H1 (cell line): ENCODE results near the gene RCAN2. TPM values are rescaled to one million over a fixed set of nuclear protein-coding genes. Genes with fewer than 3 reads are reported as not detected.
A peak's percentile ranks its signal among the peaks of the same experiment; 100 is the strongest.

ENCODE experiments used
- CTCF ChIA-PET: fragments of 300-600 bp; sonication (Branson Sonifier 250); formaldehyde crosslinking; loops from one replicate; lab custom pipeline; 2021; ENCODE audit not compliant: partially characterized antibody; lab: Charles Lee
- POLR2A ChIA-PET: fragments of 300-600 bp; sonication (Branson Sonifier 250); formaldehyde crosslinking; loops from one replicate; lab custom pipeline; 2021; ENCODE audit warnings: inconsistent platforms; ENCODE audit not compliant: partially characterized antibody; lab: Charles Lee
- DNase-seq, 2 experiments: peaks; one replicate each; pipeline versions ENCODE4 v3.0.0 to v3.0.0-alpha.2; 2010 to 2022; ENCODE audit warnings: low spot score in 2 of 2, low read depth in 1 of 2, mixed read lengths in 1 of 2
- FAIRE-seq: peaks from 2 replicates; lab custom pipeline; 2011; peaks lifted over from hg19 to GRCh38; lab: Jason Lieb, UNC
- H2AFZ ChIP-seq: 2 replicates; pipeline ENCODE4 v1.8.1; 2012; ENCODE audit warnings: low read length, inconsistent platforms
- H2AK5ac ChIP-seq: 2 replicates; pipeline ENCODE4 v1.6.1; 2013; ENCODE audit warnings: low read depth, low read length
- H2BK120ac ChIP-seq: replicated peaks from 2 replicates; pipeline ENCODE3; 2013; ENCODE audit warnings: low read depth, low read length, inconsistent platforms
- H2BK12ac ChIP-seq: 2 replicates; pipeline ENCODE4 v1.6.1; 2013; ENCODE audit warnings: low read depth, low read length
- H2BK15ac ChIP-seq: 2 replicates; pipeline ENCODE4 v1.6.1; 2013; ENCODE audit warnings: low read length
- H2BK20ac ChIP-seq: 2 replicates; pipeline ENCODE4 v1.6.1; 2013; ENCODE audit warnings: low read length
- H2BK5ac ChIP-seq: 2 replicates; pipeline ENCODE4 v1.6.1; 2013; ENCODE audit warnings: low read depth, low read length
- H3K14ac ChIP-seq: 2 replicates; pipeline ENCODE4 v1.6.1; 2013; ENCODE audit warnings: inconsistent platforms; ENCODE audit not compliant: insufficient read length
- H3K18ac ChIP-seq: 2 replicates; pipeline ENCODE4 v1.6.1; 2013; ENCODE audit warnings: low read length; ENCODE audit errors: extremely low read depth
- H3K23ac ChIP-seq: 2 replicates; pipeline ENCODE4 v1.6.1; 2013; ENCODE audit warnings: inconsistent platforms; ENCODE audit not compliant: insufficient read length
- H3K23me2 ChIP-seq: 2 replicates; pipeline ENCODE4 v1.6.1; 2013; ENCODE audit warnings: low read depth, low read length
- H3K27ac ChIP-seq: 2 replicates; pipeline ENCODE4 v1.6.1; 2011; ENCODE audit warnings: low read depth, low read length, inconsistent platforms
- H3K27me3 ChIP-seq, 4 experiments: replicated peaks in 1 of 4; 1 replicate in 1 of 4; 2 replicates in 3 of 4; pipeline versions ENCODE4 v1.6.1 to v1.8.1; 2011 to 2013; ENCODE audit warnings: low read length in 3 of 4, mild to moderate bottlenecking in 3 of 4, inconsistent platforms in 2 of 4, mixed read lengths in 2 of 4, moderate library complexity in 1 of 4; ENCODE audit not compliant: control insufficient read depth in 3 of 4, insufficient read depth in 3 of 4; ENCODE audit errors: extremely low read depth in 1 of 4
- H3K36me3 ChIP-seq, 4 experiments: 2 replicates each; pipeline versions ENCODE4 v1.6.1 to v1.8.1; 2011 to 2013; ENCODE audit warnings: mild to moderate bottlenecking in 4 of 4, low read length in 3 of 4, moderate library complexity in 2 of 4, control low read depth in 1 of 4, inconsistent platforms in 1 of 4; ENCODE audit not compliant: insufficient read depth in 4 of 4, control insufficient read depth in 2 of 4
- H3K4ac ChIP-seq: replicated peaks from 2 replicates; pipeline ENCODE3; 2013; ENCODE audit warnings: low read length, low read depth, mixed read lengths, inconsistent platforms; ENCODE audit not compliant: insufficient read length
- H3K4me1 ChIP-seq, 4 experiments: replicated peaks in 1 of 4; 1 replicate in 1 of 4; 2 replicates in 3 of 4; pipeline versions ENCODE4 v1.6.1 to v1.8.1; 2011 to 2013; ENCODE audit warnings: low read length in 3 of 4, inconsistent platforms in 2 of 4, mixed read lengths in 1 of 4; ENCODE audit not compliant: insufficient read depth in 4 of 4, control insufficient read depth in 3 of 4
- H3K4me2 ChIP-seq, 2 experiments: 2 replicates each; pipeline versions ENCODE4 v1.6.1 to v1.8.1; 2011 to 2013; ENCODE audit warnings: low read depth in 2 of 2, low read length in 2 of 2, control low read depth in 1 of 2, inconsistent platforms in 1 of 2, mild to moderate bottlenecking in 1 of 2; ENCODE audit not compliant: insufficient read depth in 1 of 2
- H3K4me3 ChIP-seq, 4 experiments: fragments of 200-600, 300-600 bp in 1 of 4; sonication (generic), shearing (Covaris generic), sonication (Bioruptor Twin) in 1 of 4; 2 replicates each; pipeline versions ENCODE4 v1.5.1 to v1.8.1; 2011 to 2016; ENCODE audit warnings: low read length in 4 of 4, low read depth in 3 of 4, control low read depth in 2 of 4, inconsistent platforms in 2 of 4, mild to moderate bottlenecking in 2 of 4, mixed read lengths in 1 of 4, moderate library complexity in 1 of 4; ENCODE audit not compliant: insufficient read depth in 2 of 4; ENCODE audit errors: extremely low read depth in 1 of 4
- H3K56ac ChIP-seq: replicated peaks from 2 replicates; pipeline ENCODE3; 2013; ENCODE audit warnings: low read depth, mild to moderate bottlenecking, mixed read lengths, low read length, inconsistent platforms; ENCODE audit not compliant: insufficient read length
- H3K79me1 ChIP-seq: 2 replicates; pipeline ENCODE4 v1.6.1; 2013; ENCODE audit warnings: low read depth, low read length, control low read depth
- H3K79me2 ChIP-seq, 2 experiments: 2 replicates each; pipeline versions ENCODE4 v1.6.1 to v1.8.1; 2012 to 2013; ENCODE audit warnings: low read length in 2 of 2, mild to moderate bottlenecking in 2 of 2, inconsistent platforms in 1 of 2; ENCODE audit not compliant: insufficient read depth in 2 of 2, control insufficient read depth in 1 of 2
- H3K9ac ChIP-seq, 4 experiments: replicated peaks in 1 of 4; 1 replicate in 1 of 4; 2 replicates in 3 of 4; pipeline versions ENCODE4 v1.6.1 to v1.8.1; 2011 to 2013; ENCODE audit warnings: low read depth in 3 of 4, low read length in 3 of 4, control low read depth in 2 of 4, mild to moderate bottlenecking in 2 of 4, moderate library complexity in 2 of 4, inconsistent platforms in 1 of 4; ENCODE audit errors: extremely low read depth in 1 of 4
- H3K9me3 ChIP-seq, 2 experiments: 2 replicates each; pipeline versions ENCODE4 v1.6.1 to v1.8.1; 2012 to 2013; ENCODE audit warnings: mild to moderate bottlenecking in 2 of 2, moderate library complexity in 2 of 2, control low read depth in 1 of 2, inconsistent platforms in 1 of 2, low read depth in 1 of 2, low read length in 1 of 2, mixed read lengths in 1 of 2; ENCODE audit not compliant: insufficient read depth in 2 of 2
- H4K20me1 ChIP-seq, 2 experiments: replicated peaks in 1 of 2; 2 replicates each; pipeline versions ENCODE3 to v1.8.1; 2011 to 2013; ENCODE audit warnings: inconsistent platforms in 2 of 2, low read length in 2 of 2, mild to moderate bottlenecking in 1 of 2; ENCODE audit not compliant: insufficient read depth in 2 of 2, control insufficient read depth in 1 of 2
- H4K5ac ChIP-seq: 2 replicates; pipeline ENCODE4 v1.6.1; 2013; ENCODE audit warnings: low read length, low read depth, mixed read lengths, inconsistent platforms; ENCODE audit not compliant: insufficient read length
- H4K8ac ChIP-seq: 2 replicates; pipeline ENCODE4 v1.8.0; 2013; ENCODE audit warnings: mild to moderate bottlenecking, moderate library complexity, low read length, inconsistent platforms; ENCODE audit not compliant: insufficient read depth; ENCODE audit errors: extremely low read depth
- H4K91ac ChIP-seq: replicated peaks from 2 replicates; pipeline ENCODE3; 2013; ENCODE audit warnings: low read length, mixed read lengths, inconsistent platforms; ENCODE audit not compliant: insufficient read length
- MAFK ChIP-seq: IDR thresholded peaks from 2 replicates; pipeline ENCODE4 v1.6.1; 2012; ENCODE audit warnings: low read depth, mild to moderate bottlenecking, improper control_type of control experiment, low read length
- SIX5 ChIP-seq: IDR thresholded peaks from 2 replicates; pipeline ENCODE4 v1.6.1; 2011; ENCODE audit warnings: mild to moderate bottlenecking, low read depth, low read length
- WGBS, 2 experiments: shearing (Covaris generic) in 1 of 2; methylation state at CpG; one replicate each; pipeline versions ENCODE4 v1.1.6 to v1.1.7; 2013 to 2015; ENCODE audit warnings: low lambda C conversion rate in 2 of 2, mixed read lengths in 2 of 2, inconsistent platforms in 1 of 2, low coverage in 1 of 2, missing lambda C conversion rate in 1 of 2; ENCODE audit not compliant: insufficient replicate concordance in 2 of 2, insufficient coverage in 1 of 2, insufficient read length in 1 of 2; ENCODE audit errors: extremely low coverage in 1 of 2, missing lambda C conversion rate in 1 of 2; 5-methylcytosine and 5-hydroxymethylcytosine counted together
- polyA plus RNA-seq, 7 experiments: library from polyadenylated mRNA; depleted of rRNA in 3 of 7; stranded (reverse) in 5 of 7; unstranded in 2 of 7; fragments of >200 nt in 5 of 7; fragments of 200-250 nt in 2 of 7; gene quantifications; 1 replicate in 5 of 7; 2 replicates in 1 of 7; 4 replicates in 1 of 7; pipeline versions ENCODE4 v1.2.1 to v1.2.3, GENCODE V29; 2011 to 2013; ENCODE audit warnings: missing spikeins in 2 of 7, mixed read lengths in 2 of 7
- total RNA-seq: library from RNA; stranded (reverse); fragmentation: NEBNext Ultra II Directional; extraction: Animal tissue kit (Norgen Biotek cat#: 25700); gene quantifications from 2 replicates; pipeline ENCODE4 v1.2.1, GENCODE V29; 2021

Gene RCAN2
- total and polyA plus RNA-seq, 2 of the 8 experiments (the other 6 are each of a cell fraction or from before 2014, with no cell fraction given), result 5.0 to 8.5 TPM

- no peak overlapping the region for H3K4ac ChIP-seq
- H3K36me3 ChIP-seq, result no peaks in the 10 kb centered on the region
- no peak overlapping the region for H4K91ac ChIP-seq
- H3K27ac ChIP-seq, result no peak overlapping the region
- no peak overlapping the region for H2BK15ac ChIP-seq
- H3K23ac ChIP-seq, result no peak overlapping the region
- no peak overlapping the region for H2BK5ac ChIP-seq
- no peak overlapping the region for H3K4me3 ChIP-seq
- no peak overlapping the region for H2AK5ac ChIP-seq
- no peak for FAIRE-seq
- no peaks in the 10 kb centered on the region for H3K79me2 ChIP-seq
- no peak for DNase-seq
- ChIA-PET POLR2A (no interaction called here), CTCF (no interaction called here)
- H4K8ac ChIP-seq, result no peak overlapping the region
- H3K27me3 ChIP-seq, result no peaks in the 10 kb centered on the region
- H4K5ac ChIP-seq, result no peak overlapping the region
- peaks cover 0 to 3% (median 0%) of the 10 kb centered on the region in 4 experiments; a peak in 2 of 7 replicates for H3K4me1 ChIP-seq
- H3K9me3 ChIP-seq, result no peaks in the 10 kb centered on the region
- H2BK120ac ChIP-seq, result no peak overlapping the region
- H3K23me2 ChIP-seq, result no peaks in the 10 kb centered on the region
- H4K20me1 ChIP-seq, result no peaks in the 10 kb centered on the region
- no peak overlapping the region for H3K4me2 ChIP-seq
- H3K9ac ChIP-seq, result no peak overlapping the region
- H2AFZ ChIP-seq, result 0 out of 2 replicates have a peak overlapping the region, but pooled peaks have one; percentile 15
- 89% methylated on average over 2 of the region's 2 CpGs; no CpG with 5 or more reads in 1 of the 2 experiments for WGBS, 2 experiments
- H3K79me1 ChIP-seq, result no peaks in the 10 kb centered on the region
- H2BK20ac ChIP-seq, result no peak overlapping the region
- no peak overlapping the region for H3K18ac ChIP-seq
- no peak overlapping the region for H3K14ac ChIP-seq
- H2BK12ac ChIP-seq, result no peak overlapping the region
- no peak overlapping the region for H3K56ac ChIP-seq
- TF ChIP-seq MAFK, result peak; percentile 35; the same call in 1 of the 2 replicates
- TF ChIP-seq SIX5, result no peak
Observed at GRCh38 chr6:46291880-46292279, 199.4 kb downstream of the RCAN2 start.
